GM21360 (cell line): ENCODE results near the gene EDIL3.

ENCODE experiments used
- ATAC-seq: cut with Tn5 transposase; IDR thresholded peaks from one replicate; pipeline ENCODE4 v1.9.1; 2021; ENCODE audit warnings: mild to moderate bottlenecking, moderate library complexity; ENCODE audit not compliant: unreplicated experiment

Gene EDIL3

GRCh38 chr5:84260939-84261338 lies 123.7 kb downstream of the EDIL3 start:
- ATAC-seq: peak; percentile 68

GRCh38 chr5:84260140-84260539 lies 124.5 kb downstream of the EDIL3 start:
- no peak for ATAC-seq

GRCh38 chr5:84259283-84260045 lies 125.2 kb downstream of the EDIL3 start:
- ATAC-seq: no peak

GRCh38 chr5:84257061-84257460 lies 127.6 kb downstream of the EDIL3 start:
- ATAC-seq: no peak

- ATAC-seq: no peak
Measured at GRCh38 chr5:84255315-84255714, 129.4 kb downstream of the EDIL3 start.

DNA sequence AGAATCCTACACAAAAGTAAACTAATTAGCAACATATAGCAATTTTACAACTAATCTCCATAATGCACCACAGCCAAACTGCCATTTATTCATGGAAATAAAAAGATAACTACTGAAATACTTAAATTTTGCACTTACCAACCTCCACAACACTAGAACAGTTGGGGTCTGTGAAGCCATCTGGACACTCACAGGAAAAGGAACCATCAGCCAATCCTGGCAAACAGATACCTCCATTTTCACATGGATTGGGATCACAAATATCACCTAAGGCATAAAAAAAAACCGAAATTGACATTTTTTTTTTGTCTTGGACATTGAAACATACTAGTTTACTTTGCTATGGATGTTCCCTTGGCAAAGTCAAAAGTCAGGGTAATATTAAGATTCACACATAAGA lies 130.7 kb downstream of the EDIL3 start:
- no peak for ATAC-seq

- ATAC-seq: no peak
Measured at GRCh38 chr5:84251503-84251902, 133.2 kb downstream of the EDIL3 start.

GRCh38 chr5:84249918-84250630 lies 134.6 kb downstream of the EDIL3 start:
- ATAC-seq: no peak

- ATAC-seq: no peak
Measured at GRCh38 chr5:84248013-84248412, 136.7 kb downstream of the EDIL3 start.

GRCh38 chr5:84242286-84242685 lies 142.4 kb downstream of the EDIL3 start:
- ATAC-seq: no peak

- ATAC-seq: no peak
Measured at GRCh38 chr5:84239494-84239893, 145.2 kb downstream of the EDIL3 start.

DNA sequence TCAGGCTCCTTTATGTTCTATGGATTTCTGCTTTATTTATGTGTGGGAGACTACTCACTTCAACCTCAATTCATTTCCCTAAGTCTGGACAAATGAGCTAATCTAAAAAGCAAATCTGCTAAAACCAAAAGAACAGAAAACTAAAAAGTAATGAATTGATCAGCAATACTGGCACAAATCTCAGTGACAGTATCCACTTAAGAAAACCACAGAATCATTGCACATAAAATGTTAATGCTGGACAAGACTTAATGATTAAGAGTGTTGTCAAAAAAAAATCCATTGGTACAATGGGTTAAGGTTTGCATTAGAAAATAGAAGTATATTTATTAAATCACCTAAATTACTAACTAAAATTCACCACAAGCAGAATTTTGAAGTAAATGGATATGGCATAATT lies 147.6 kb downstream of the EDIL3 start:
- no peak for ATAC-seq

DNA sequence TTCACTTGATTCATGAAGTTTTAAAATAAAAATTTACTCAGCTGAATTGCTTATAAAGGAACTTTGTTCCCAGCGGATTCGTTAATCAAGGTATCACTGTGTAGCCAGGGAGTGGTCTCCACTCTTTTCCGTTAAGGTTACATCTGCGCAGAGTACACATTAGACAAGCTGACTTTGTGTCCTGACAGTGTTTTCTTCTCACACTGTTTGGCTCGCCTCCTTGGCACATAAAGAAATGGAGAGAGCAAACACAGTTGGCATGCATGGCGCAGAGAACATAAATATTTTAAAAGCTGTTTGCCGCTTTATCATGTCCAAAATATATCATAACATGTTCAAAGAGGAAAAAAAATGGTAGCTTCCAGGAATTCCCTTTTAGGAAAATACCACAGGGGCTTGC lies 153.2 kb downstream of the EDIL3 start:
- ATAC-seq: no peak

- ATAC-seq: no peak
Measured at GRCh38 chr5:84229045-84229444, 155.6 kb downstream of the EDIL3 start.

GRCh38 chr5:84228266-84228665 lies 156.4 kb downstream of the EDIL3 start:
- ATAC-seq: no peak

- no peak for ATAC-seq
Measured at GRCh38 chr5:84227236-84227635, 157.4 kb downstream of the EDIL3 start.

GRCh38 chr5:84218546-84218945 lies 166.1 kb downstream of the EDIL3 start:
- no peak for ATAC-seq

DNA sequence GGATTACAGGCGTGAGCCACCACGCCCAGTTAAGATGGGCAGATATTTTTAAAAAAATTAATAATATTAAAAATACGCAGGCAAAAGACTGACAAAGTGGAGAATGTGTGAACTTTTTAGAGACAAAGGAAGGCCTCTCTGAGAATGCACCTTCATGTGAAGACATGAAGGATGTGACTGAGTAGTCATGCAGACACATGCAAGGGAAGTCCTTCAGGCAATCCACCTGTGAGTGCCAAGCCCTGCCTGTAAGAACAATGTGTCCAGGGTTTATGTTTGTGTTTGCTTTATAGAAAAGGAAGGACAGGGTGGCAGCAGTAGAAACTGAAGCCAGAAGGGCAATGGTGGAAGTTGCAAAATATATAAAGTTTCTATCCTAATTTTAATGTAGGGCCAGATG lies 169.2 kb downstream of the EDIL3 start:
- ATAC-seq: no peak

GRCh38 chr5:84213861-84214260 lies 170.8 kb downstream of the EDIL3 start:
- ATAC-seq: no peak

DNA sequence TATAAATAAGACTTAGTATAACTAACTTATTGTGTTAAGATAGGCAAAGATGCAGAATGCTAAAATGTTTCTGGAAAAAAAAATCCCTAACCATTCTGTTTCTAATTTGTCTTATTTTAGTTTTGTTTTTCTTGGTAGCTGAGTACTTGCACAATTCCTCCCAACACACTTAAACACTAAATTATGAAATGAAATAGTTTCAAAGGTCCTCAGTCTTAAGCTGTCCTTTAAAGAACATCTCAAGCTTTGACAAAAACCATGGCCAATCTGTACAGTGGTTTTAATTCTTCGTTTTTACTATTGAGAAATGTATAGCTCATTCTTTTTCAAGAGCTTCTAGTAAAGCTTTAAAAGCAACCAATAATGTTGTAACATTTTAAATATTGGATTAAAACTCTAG lies 171.5 kb downstream of the EDIL3 start:
- ATAC-seq: no peak

DNA sequence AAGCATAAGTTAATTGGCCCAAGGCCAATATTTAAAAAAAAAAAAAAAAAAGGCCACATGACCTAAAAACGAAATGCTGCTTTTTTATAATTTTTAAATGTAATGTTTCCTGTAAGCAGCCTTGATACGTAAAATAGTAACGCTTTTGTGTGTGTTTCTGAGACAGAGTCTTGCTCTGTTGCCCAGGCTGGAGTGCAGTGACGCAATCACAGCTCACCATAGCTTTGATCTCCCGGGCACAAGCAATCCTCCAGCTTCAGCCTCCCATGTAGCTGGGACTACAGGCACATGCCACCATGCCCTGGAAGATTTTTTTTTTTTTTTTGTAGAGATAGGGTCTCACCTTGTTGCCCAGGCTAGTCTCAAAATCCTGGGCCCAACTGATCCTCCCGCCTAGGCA lies 179.9 kb downstream of the EDIL3 start:
- ATAC-seq: no peak

DNA sequence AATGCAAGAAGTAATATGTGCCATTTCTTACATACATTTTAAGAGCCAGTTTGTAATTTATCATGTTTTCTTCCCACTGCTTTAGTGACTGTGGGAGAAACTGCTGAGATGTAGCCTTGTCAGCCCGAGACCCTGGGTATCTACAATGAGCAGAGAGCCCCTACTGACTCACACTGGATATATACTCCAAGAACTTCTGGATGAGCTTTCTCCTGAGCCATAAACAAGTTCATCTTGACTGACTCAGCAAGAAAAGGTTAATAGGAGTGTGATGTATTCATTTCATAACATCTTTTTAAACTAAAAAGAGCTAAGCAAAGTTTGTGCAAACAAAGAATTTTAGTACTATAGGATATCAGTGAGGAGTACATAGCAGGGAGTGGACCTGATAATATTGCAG lies 182.5 kb downstream of the EDIL3 start:
- no peak for ATAC-seq

DNA sequence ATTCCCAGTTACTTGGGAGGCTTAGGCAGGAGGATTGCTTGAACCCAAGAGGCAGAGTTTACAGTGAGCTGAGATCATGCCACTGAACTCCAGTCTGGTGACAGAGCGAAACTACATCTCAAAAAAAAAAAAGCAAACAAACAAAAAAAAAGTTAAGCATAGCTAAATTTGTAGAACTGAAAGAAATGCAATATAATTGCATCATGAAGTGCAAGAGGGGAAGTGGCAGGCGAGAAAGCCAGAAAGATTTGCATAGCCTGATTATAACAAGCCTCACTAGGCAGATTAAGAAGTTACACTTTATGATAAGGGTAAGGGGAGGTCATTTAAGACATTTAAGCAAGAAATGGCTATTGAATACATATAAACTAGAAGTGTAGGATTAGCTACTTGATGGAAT lies 187.1 kb downstream of the EDIL3 start:
- ATAC-seq: peak; percentile 49
